ENCODE measurements around the gene GLRA2.

GRCh38 chrX:14758029-14758491 lies 228.7 kb downstream of the GLRA2 start:
- no peak for TF ChIP-seq POLR2A (IDR thresholded peaks at IDR 0.05)
- TF ChIP-seq, protein P1, sequence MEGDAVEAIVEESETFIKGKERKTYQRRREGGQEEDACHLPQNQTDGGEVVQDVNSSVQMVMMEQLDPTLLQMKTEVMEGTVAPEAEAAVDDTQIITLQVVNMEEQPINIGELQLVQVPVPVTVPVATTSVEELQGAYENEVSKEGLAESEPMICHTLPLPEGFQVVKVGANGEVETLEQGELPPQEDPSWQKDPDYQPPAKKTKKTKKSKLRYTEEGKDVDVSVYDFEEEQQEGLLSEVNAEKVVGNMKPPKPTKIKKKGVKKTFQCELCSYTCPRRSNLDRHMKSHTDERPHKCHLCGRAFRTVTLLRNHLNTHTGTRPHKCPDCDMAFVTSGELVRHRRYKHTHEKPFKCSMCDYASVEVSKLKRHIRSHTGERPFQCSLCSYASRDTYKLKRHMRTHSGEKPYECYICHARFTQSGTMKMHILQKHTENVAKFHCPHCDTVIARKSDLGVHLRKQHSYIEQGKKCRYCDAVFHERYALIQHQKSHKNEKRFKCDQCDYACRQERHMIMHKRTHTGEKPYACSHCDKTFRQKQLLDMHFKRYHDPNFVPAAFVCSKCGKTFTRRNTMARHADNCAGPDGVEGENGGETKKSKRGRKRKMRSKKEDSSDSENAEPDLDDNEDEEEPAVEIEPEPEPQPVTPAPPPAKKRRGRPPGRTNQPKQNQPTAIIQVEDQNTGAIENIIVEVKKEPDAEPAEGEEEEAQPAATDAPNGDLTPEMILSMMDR (IDR thresholded peaks at IDR 0.05) = no peak
